Activated T-helper 17 cell treated with anti-CD3 and anti-CD28 coated beads, Interleukin-2, amount 50 U/mL, for 72 hours (primary cell): ENCODE data around the gene BUB1B. TPM values are rescaled to one million over a fixed set of nuclear protein-coding genes. Genes with fewer than 3 reads are reported as not detected.

Experiments
- ATAC-seq: fragments of 150-1000 bp; cut with Tn5 transposase; replicated peaks from 2 replicates; pipeline ENCODE4 v1.10.0; 2021; ENCODE audit warnings: mild to moderate bottlenecking, moderate library complexity
- H3K27ac Mint-ChIP-seq: one replicate; pipeline ENCODE4 v1.8.0; 2022; ENCODE audit warnings: mixed read lengths
- H3K27me3 Mint-ChIP-seq: one replicate; pipeline ENCODE4 v1.8.0; 2022; ENCODE audit warnings: mixed read lengths
- H3K36me3 Mint-ChIP-seq: one replicate; pipeline ENCODE4 v1.8.0; 2022; ENCODE audit warnings: low read depth, mild to moderate bottlenecking, mixed read lengths
- H3K4me1 Mint-ChIP-seq: one replicate; pipeline ENCODE4 v1.8.0; 2022; ENCODE audit warnings: mixed read lengths
- H3K4me3 Mint-ChIP-seq: one replicate; pipeline ENCODE4 v1.8.0; 2022; ENCODE audit warnings: mild to moderate bottlenecking, mixed read lengths
- H3K9me3 Mint-ChIP-seq: one replicate; pipeline ENCODE4 v1.8.0; 2022; ENCODE audit warnings: mixed read lengths
- total RNA-seq, 2 donors: library from RNA; stranded (reverse); gene quantifications; one replicate each; pipeline ENCODE4 v1.2.3, GENCODE V29; 2022

Gene BUB1B
- total RNA-seq, 2 donors from 2014 or later = 85.7 to 99.5 TPM

GRCh38 chr15:40246496-40247280 is 85.8 kb downstream of the BUB1B start:
- no peaks in the 10 kb centered on the region for H3K9me3 Mint-ChIP-seq
- H3K36me3 Mint-ChIP-seq = no peaks in the 10 kb centered on the region
- ATAC-seq = no peak
- H3K27me3 Mint-ChIP-seq = peaks cover 8% of the 10 kb centered on the region
- no peak overlapping the region for H3K4me3 Mint-ChIP-seq
- H3K4me1 Mint-ChIP-seq = no peaks in the 10 kb centered on the region
- no peak overlapping the region for H3K27ac Mint-ChIP-seq

- Mint-ChIP-seq H3K9me3 (no peaks in the 10 kb centered on the region), H3K4me1 (no peaks in the 10 kb centered on the region), H3K36me3 (no peaks in the 10 kb centered on the region), H3K4me3 (no peak overlapping the region), H3K27ac (no peak overlapping the region), H3K27me3 (peaks cover 8% of the 10 kb centered on the region)
- ATAC-seq = no peak
Observed at GRCh38 chr15:40247406-40247971, 86.6 kb downstream of the BUB1B start.

- H3K27ac Mint-ChIP-seq = no peak overlapping the region
- no peaks in the 10 kb centered on the region for H3K9me3 Mint-ChIP-seq
- ATAC-seq = no peak
- no peak overlapping the region for H3K4me3 Mint-ChIP-seq
- H3K27me3 Mint-ChIP-seq = peaks cover 11% of the 10 kb centered on the region
- H3K4me1 Mint-ChIP-seq = no peaks in the 10 kb centered on the region
- H3K36me3 Mint-ChIP-seq = no peaks in the 10 kb centered on the region
Observed at GRCh38 chr15:40248006-40248783, 87.3 kb downstream of the BUB1B start.

- Mint-ChIP-seq H3K27ac (no peak overlapping the region), H3K4me3 (no peak overlapping the region), H3K36me3 (no peaks in the 10 kb centered on the region), H3K9me3 (no peaks in the 10 kb centered on the region), H3K4me1 (peaks cover 4% of the 10 kb centered on the region), H3K27me3 (peaks cover 21% of the 10 kb centered on the region)
- no peak for ATAC-seq
Observed at GRCh38 chr15:40249477-40250303, 88.8 kb downstream of the BUB1B start.

GRCh38 chr15:40250304-40250656 is 89.4 kb downstream of the BUB1B start:
- Mint-ChIP-seq H3K27ac (no peak overlapping the region), H3K36me3 (no peaks in the 10 kb centered on the region)

GRCh38 chr15:40250771-40251483 is 90.1 kb downstream of the BUB1B start:
- peak overlapping the region; percentile 42 for H3K4me3 Mint-ChIP-seq
- ATAC-seq = no peak
- H3K4me1 Mint-ChIP-seq = peaks cover 4% of the 10 kb centered on the region
- H3K9me3 Mint-ChIP-seq = no peaks in the 10 kb centered on the region
- H3K27ac Mint-ChIP-seq = no peak overlapping the region
- H3K27me3 Mint-ChIP-seq = peaks cover 25% of the 10 kb centered on the region
- no peaks in the 10 kb centered on the region for H3K36me3 Mint-ChIP-seq

More at GRCh38 chr15:40250304-40250656, 89.4 kb downstream of the BUB1B start:
- Mint-ChIP-seq H3K4me3 (no peak overlapping the region), H3K4me1 (peaks cover 4% of the 10 kb centered on the region), H3K27me3 (peaks cover 25% of the 10 kb centered on the region), H3K9me3 (no peaks in the 10 kb centered on the region)
- no peak for ATAC-seq

GRCh38 chr15:40251486-40252140 is 90.7 kb downstream of the BUB1B start:
- Mint-ChIP-seq H3K9me3 (no peaks in the 10 kb centered on the region), H3K27me3 (peaks cover 25% of the 10 kb centered on the region), H3K4me3 (peak overlapping the region; percentile 42), H3K27ac (no peak overlapping the region), H3K36me3 (no peaks in the 10 kb centered on the region), H3K4me1 (peaks cover 4% of the 10 kb centered on the region)
- ATAC-seq = no peak

- no peak for ATAC-seq
- Mint-ChIP-seq H3K27me3 (peaks cover 25% of the 10 kb centered on the region), H3K4me1 (peaks cover 4% of the 10 kb centered on the region), H3K36me3 (no peaks in the 10 kb centered on the region), H3K9me3 (no peaks in the 10 kb centered on the region), H3K27ac (no peak overlapping the region), H3K4me3 (no peak overlapping the region)
Observed at GRCh38 chr15:40252141-40252437, 91.2 kb downstream of the BUB1B start.

GRCh38 chr15:40252438-40253166 is 91.7 kb downstream of the BUB1B start:
- Mint-ChIP-seq H3K27ac (no peak overlapping the region), H3K36me3 (no peaks in the 10 kb centered on the region), H3K4me1 (peaks cover 4% of the 10 kb centered on the region), H3K4me3 (peak overlapping the region; percentile 72), H3K9me3 (no peaks in the 10 kb centered on the region), H3K27me3 (peaks cover 25% of the 10 kb centered on the region)
- peak; percentile 46 for ATAC-seq

- peak; percentile 27 for ATAC-seq
- Mint-ChIP-seq H3K27ac (no peak overlapping the region), H3K36me3 (no peaks in the 10 kb centered on the region)
Observed at GRCh38 chr15:40253167-40253790, 92.4 kb downstream of the BUB1B start.

GRCh38 chr15:40254452-40254851 is 93.6 kb downstream of the BUB1B start:
- Mint-ChIP-seq H3K4me3 (no peak overlapping the region), H3K4me1 (peaks cover 4% of the 10 kb centered on the region), H3K9me3 (no peaks in the 10 kb centered on the region), H3K36me3 (no peaks in the 10 kb centered on the region), H3K27me3 (peaks cover 25% of the 10 kb centered on the region), H3K27ac (no peak overlapping the region)
- ATAC-seq = no peak

More at GRCh38 chr15:40253167-40253790, 92.4 kb downstream of the BUB1B start:
- H3K4me3 Mint-ChIP-seq = peak overlapping the region; percentile 72
- no peaks in the 10 kb centered on the region for H3K9me3 Mint-ChIP-seq
- peaks cover 25% of the 10 kb centered on the region for H3K27me3 Mint-ChIP-seq
- peaks cover 4% of the 10 kb centered on the region for H3K4me1 Mint-ChIP-seq

GRCh38 chr15:40255033-40255432 is 94.2 kb downstream of the BUB1B start:
- Mint-ChIP-seq H3K4me3 (no peak overlapping the region), H3K27me3 (peaks cover 25% of the 10 kb centered on the region), H3K4me1 (peaks cover 4% of the 10 kb centered on the region), H3K9me3 (no peaks in the 10 kb centered on the region), H3K36me3 (no peaks in the 10 kb centered on the region), H3K27ac (no peak overlapping the region)
- no peak for ATAC-seq
